ENCODE measurements around the gene ATP2C1. TPM values are rescaled to one million over a fixed set of nuclear protein-coding genes. Genes with fewer than 3 reads are reported as not detected.

The ATP2C1 gene
- total and polyA plus RNA-seq, 9 of the 15 experiments (the other 6 are each of a cell fraction or from before 2014, with no cell fraction given), result 10.0 to 53.5 (median 27.9) TPM

DNA sequence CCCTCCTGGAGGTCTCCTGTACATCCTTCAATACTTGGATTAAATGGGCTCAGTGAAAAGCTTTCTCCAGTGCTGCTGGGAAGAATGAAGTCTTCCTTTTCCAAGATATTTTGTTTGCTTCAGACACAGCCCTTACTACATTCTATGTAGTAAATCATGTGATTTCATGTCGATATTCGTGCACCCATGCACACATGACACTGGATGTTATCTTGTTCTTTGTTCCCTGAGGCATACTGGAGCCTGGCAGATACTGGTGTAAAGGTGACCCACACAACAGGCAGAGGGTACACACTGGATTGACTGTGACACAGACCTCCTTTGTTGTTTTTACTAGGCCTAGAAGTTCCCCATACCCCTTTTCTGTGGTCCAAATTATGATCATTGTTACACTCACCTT lies 40.3 kb upstream of the ATP2C1 start:
- Histone ChIP-seq H3K9ac (ENCODE audit: insufficient read depth in 1 of 2, low read depth in 2 of 2, low read length in 2 of 2) (peak overlapping the region in 1 of 2 experiments; percentile 89; a peak in 1 of 4 replicates), H3K27me3 (ENCODE audit: control insufficient read depth in 2 of 2, insufficient read depth in 2 of 2, low read length in 2 of 2) (no peaks in the 10 kb centered on the region), H3K4me3 (no peak overlapping the region), H3K36me3 (ENCODE audit: control insufficient read depth, insufficient read depth, low read length) (no peaks in the 10 kb centered on the region), H3K9me1 (ENCODE audit: control insufficient read depth, insufficient read depth, low read length) (no peaks in the 10 kb centered on the region), H3K4me1 (replicated peaks in 1 of 2; ENCODE audit: control insufficient read depth in 2 of 2, insufficient read depth in 2 of 2, low read length in 2 of 2) (peaks cover 6 to 18% of the 10 kb centered on the region in 2 experiments), H3K27ac (ENCODE audit: extremely low read depth, low read depth, low read length) (no peak overlapping the region; the same call in 1 of the 3 replicates), H3K79me2 (ENCODE audit: control insufficient read depth, insufficient read depth, low read length) (peaks cover 60% of the 10 kb centered on the region), H3K9me3 (replicated peaks; ENCODE audit: control insufficient read depth, insufficient read depth, low read depth, low read length) (no peaks in the 10 kb centered on the region), H4K20me1 (replicated peaks; ENCODE audit: control insufficient read depth, insufficient read depth, low read length) (no peaks in the 10 kb centered on the region), H3K4me2 (ENCODE audit: insufficient read depth, low read length) (peak overlapping the region; percentile 74), H2AFZ (ENCODE audit: low read depth, low read length) (peak overlapping the region; percentile 66)
- no peak for DNase-seq (ENCODE audit: extremely low read depth in 1 of 4, low spot score in 3 of 4)
- no TSS peak for BruUV-seq (replicated peaks)
- no peak for ATAC-seq
- WGBS (ENCODE audit: insufficient coverage, low coverage, missing lambda C conversion rate), result 5% methylated on average over 2 of the region's 2 CpGs
- CTCF ChIA-PET (ENCODE audit: low intra/inter-chr PET ratio), result no interaction called here
- intact Hi-C loops (cut with micrococcal nuclease) (loop anchor here (10.0 kb wide), 2 partner anchors 69 to 1409 kb away; partner anchors contain the start of gene IFT122), in situ Hi-C loops (cut with MboI) (no loop called here)
- POLR2A ChIA-PET, result interaction anchor here (0.6 to 1.1 kb wide), 2 partner anchors 21 to 759 kb away, joined by 3 read pairs; no protein-coding TSS in a partner anchor
- FAIRE-seq, result no peak
- TF ChIP-seq MAZ (CRISPR knock-in tag; conservative IDR thresholded peaks at IDR 0.05 in 1 of 2, IDR thresholded peaks at IDR 0.05 in 1 of 2), result no peak
- TF ChIP-seq, protein P1, sequence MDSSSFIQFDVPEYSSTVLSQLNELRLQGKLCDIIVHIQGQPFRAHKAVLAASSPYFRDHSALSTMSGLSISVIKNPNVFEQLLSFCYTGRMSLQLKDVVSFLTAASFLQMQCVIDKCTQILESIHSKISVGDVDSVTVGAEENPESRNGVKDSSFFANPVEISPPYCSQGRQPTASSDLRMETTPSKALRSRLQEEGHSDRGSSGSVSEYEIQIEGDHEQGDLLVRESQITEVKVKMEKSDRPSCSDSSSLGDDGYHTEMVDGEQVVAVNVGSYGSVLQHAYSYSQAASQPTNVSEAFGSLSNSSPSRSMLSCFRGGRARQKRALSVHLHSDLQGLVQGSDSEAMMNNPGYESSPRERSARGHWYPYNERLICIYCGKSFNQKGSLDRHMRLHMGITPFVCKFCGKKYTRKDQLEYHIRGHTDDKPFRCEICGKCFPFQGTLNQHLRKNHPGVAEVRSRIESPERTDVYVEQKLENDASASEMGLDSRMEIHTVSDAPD (CRISPR knock-in tag; IDR thresholded peaks at IDR 0.05), result no peak
